Kidney (tissue), 14 donors: ENCODE data around the gene GRIK3. TPM values are rescaled to one million over a fixed set of nuclear protein-coding genes. Genes with fewer than 3 reads are reported as not detected.

Experiments
- DNase-seq, 5 donors: peaks; one replicate each; pipeline ENCODE4 v3.0.0-alpha.2; 2013 to 2020
- FAIRE-seq: peaks from 2 replicates; lab custom pipeline; 2012; peaks lifted over from hg19 to GRCh38; lab: Jason Lieb, UNC
- H3K27ac ChIP-seq, 2 donors: one replicate each; pipeline ENCODE4 v1.7.0; 2013; ENCODE audit warnings: low read depth in 2 of 2, low read length in 2 of 2, inconsistent platforms in 1 of 2
- H3K27me3 ChIP-seq: one replicate; pipeline ENCODE4 v1.7.1; 2013; ENCODE audit warnings: low read length, inconsistent platforms; ENCODE audit not compliant: control insufficient read depth, insufficient read depth
- H3K36me3 ChIP-seq, 3 donors: one replicate each; pipeline versions ENCODE4 v1.7.0 to v1.7.1; 2013; ENCODE audit warnings: low read length in 3 of 3, control low read depth in 1 of 3, inconsistent platforms in 1 of 3; ENCODE audit not compliant: insufficient read depth in 3 of 3, control insufficient read depth in 2 of 3
- H3K4me1 ChIP-seq, 3 donors: one replicate each; pipeline versions ENCODE4 v1.7.0 to v1.7.1; 2013; ENCODE audit warnings: low read length in 3 of 3, inconsistent platforms in 1 of 3, low read depth in 1 of 3; ENCODE audit not compliant: control insufficient read depth in 2 of 3, insufficient read depth in 2 of 3
- H3K4me3 ChIP-seq, 3 donors: one replicate each; pipeline versions ENCODE4 v1.7.0 to v1.8.1; 2013; ENCODE audit warnings: low read length in 3 of 3, control low read depth in 1 of 3, inconsistent platforms in 1 of 3
- H3K9ac ChIP-seq, 3 donors: one replicate each; pipeline versions ENCODE4 v1.7.0 to v1.7.1; 2013; ENCODE audit warnings: low read length in 3 of 3, control low read depth in 1 of 3, inconsistent platforms in 1 of 3
- H3K9me3 ChIP-seq, 3 donors: one replicate each; pipeline versions ENCODE4 v1.7.0 to v1.7.1; 2013; ENCODE audit warnings: low read length in 3 of 3, control low read depth in 1 of 3, inconsistent platforms in 1 of 3; ENCODE audit not compliant: control insufficient read depth in 2 of 3, insufficient read depth in 1 of 3
- intact Hi-C: fragments of 100-400 bp; cut with DNase I; formaldehyde crosslinking; loops from one replicate; pipeline ENCODE4 v1.11.1; 2022
- polyA plus RNA-seq: library from polyadenylated mRNA; stranded (reverse); fragments of 350-450 nt; fragmentation: Illumina TruSeq; extraction: RNeasy Lipid Tissue Mini Kit (QIAGEN cat#74804); gene quantifications from one replicate; pipeline ENCODE4 v1.2.3, GENCODE V29; 2014; ENCODE audit warnings: low read depth, low replicate concordance; ENCODE audit not compliant: insufficient read depth
- total RNA-seq: library from RNA; stranded (reverse); fragmentation: NEBNext Ultra II Directional; extraction: Animal tissue kit (Norgen Biotek cat#: 25700); gene quantifications from one replicate; pipeline ENCODE4 v1.2.1, GENCODE V29; 2021
- TF ChIP-seq, protein P1 (sequence below): IDR thresholded peaks from 3 replicates; pipeline ENCODE4 v1.5.1; 2012; ENCODE audit warnings: mild to moderate bottlenecking, moderate library complexity, borderline replicate concordance; ENCODE audit not compliant: insufficient read depth; ENCODE audit errors: extremely low read depth
- donor health status: control.
- donor health status: control.
- donor health status: control.
- donor health status: control.
- donor health status: control.
- donor health status: DM: yes; HTN: yes; CAD: no.
- donor health status: Normal renal cell carcinoma (clear cell type).

Gene GRIK3
- total and polyA plus RNA-seq, 2 donors from 2014 or later = 0.06 to 0.38 TPM

DNA sequence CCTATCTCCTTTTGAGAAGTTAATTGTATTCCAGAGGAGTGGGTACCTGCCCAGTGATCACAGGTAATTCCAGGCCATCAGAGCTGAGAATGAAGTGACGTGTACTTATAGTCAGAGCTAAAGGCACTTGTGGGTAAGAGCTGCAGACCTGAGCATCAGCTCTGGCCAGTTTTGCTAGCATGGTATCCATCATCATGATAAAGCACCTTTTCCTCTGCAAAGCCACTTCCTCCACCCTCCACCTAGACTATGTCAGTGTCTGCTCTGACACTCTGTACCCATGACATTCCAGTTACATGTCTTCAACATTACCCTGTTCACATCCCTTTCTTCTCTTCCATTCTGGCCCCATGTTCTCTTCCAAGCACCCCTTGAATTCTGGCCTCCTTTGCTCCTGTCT lies 157.3 kb downstream of the GRIK3 start:
- Histone ChIP-seq H3K4me3 (no peak overlapping the region), H3K27me3 (no peaks in the 10 kb centered on the region), H3K9ac (no peak overlapping the region), H3K9me3 (no peaks in the 10 kb centered on the region), H3K36me3 (no peaks in the 10 kb centered on the region), H3K4me1 (no peaks in the 10 kb centered on the region), H3K27ac (no peak overlapping the region)
- TF ChIP-seq, protein P1, sequence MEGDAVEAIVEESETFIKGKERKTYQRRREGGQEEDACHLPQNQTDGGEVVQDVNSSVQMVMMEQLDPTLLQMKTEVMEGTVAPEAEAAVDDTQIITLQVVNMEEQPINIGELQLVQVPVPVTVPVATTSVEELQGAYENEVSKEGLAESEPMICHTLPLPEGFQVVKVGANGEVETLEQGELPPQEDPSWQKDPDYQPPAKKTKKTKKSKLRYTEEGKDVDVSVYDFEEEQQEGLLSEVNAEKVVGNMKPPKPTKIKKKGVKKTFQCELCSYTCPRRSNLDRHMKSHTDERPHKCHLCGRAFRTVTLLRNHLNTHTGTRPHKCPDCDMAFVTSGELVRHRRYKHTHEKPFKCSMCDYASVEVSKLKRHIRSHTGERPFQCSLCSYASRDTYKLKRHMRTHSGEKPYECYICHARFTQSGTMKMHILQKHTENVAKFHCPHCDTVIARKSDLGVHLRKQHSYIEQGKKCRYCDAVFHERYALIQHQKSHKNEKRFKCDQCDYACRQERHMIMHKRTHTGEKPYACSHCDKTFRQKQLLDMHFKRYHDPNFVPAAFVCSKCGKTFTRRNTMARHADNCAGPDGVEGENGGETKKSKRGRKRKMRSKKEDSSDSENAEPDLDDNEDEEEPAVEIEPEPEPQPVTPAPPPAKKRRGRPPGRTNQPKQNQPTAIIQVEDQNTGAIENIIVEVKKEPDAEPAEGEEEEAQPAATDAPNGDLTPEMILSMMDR = no peak
- FAIRE-seq (no peak), DNase-seq (peak in 1 of 5 donors; percentile 2)
- intact Hi-C loops = no loop called here

DNA sequence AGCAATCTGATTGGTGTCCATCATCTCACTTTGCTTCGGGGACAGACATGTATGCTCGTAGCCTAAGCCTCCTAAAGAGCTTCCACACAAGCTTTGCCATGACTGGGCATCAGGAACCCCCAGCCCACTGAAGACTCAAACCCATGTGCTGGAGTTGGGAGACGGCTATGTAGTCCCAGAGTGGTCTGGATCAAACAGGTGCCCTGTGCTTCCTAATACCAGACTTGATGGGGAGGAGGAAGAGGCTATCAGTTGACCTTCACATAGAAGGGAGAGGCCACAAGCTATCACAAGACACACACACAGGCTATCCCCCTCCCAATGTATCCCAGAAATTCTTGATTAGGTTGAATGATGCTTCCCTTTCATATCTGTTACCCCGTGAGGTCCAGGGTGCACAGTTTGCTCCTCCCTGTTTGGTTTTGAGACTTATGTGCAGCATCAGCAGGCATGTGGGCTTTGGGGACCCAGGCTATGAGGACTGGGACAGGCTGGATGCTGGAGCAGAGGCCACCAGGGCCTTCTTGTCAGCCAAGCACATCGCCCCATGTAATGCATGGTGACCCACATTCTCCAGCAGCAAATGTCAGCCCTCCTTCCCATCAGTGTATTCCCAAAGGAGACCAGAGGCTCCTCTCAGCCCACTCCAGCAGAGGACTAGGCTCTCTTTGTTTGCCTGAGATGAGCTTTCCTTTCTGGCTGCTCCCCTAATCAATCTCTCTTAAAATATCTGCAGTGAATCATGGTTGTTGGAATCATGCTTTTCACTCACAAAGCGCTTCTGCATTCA lies 159.8 kb downstream of the GRIK3 start:
- FAIRE-seq (no peak), DNase-seq (peak in 2 of 5 donors; percentile 5 to 31)
- Histone ChIP-seq H3K27me3 (no peaks in the 10 kb centered on the region), H3K36me3 (no peaks in the 10 kb centered on the region), H3K4me3 (no peak overlapping the region), H3K27ac (no peak overlapping the region), H3K9me3 (no peaks in the 10 kb centered on the region), H3K4me1 (no peaks in the 10 kb centered on the region), H3K9ac (no peak overlapping the region)
- intact Hi-C loops = no loop called here
- TF ChIP-seq, protein P1 = no peak

DNA sequence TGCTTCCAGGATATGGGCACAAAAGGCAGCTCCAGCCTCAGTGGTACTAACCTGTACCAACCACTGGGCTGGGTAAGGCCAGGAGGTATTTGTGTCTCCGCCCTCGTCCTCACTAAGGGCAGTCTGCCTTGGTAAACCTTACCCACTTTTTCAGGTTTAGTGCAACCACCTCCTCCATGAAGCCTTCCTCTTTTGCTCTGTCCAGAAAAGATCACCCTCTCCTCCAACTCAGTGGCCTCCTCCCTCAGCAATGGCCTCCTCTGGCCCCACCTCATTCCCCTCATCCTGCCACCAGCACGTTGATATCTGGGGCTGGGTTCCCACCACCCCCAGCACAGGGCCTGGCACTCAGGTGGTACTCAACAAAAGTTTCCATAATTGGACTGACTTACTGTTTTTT lies 161.5 kb downstream of the GRIK3 start:
- FAIRE-seq (no peak), DNase-seq (peak in 1 of 5 donors; percentile 5)
- Histone ChIP-seq H3K36me3 (no peaks in the 10 kb centered on the region), H3K27ac (no peak overlapping the region), H3K4me3 (no peak overlapping the region), H3K9ac (no peak overlapping the region), H3K4me1 (no peaks in the 10 kb centered on the region), H3K27me3 (no peaks in the 10 kb centered on the region), H3K9me3 (no peaks in the 10 kb centered on the region)
- intact Hi-C loops = no loop called here
- TF ChIP-seq, protein P1 = no peak
